GM19239 (cell line): Measurements from ENCODE around the gene INPP5K.
"Not testable (repeated sequence)": the region's sequence is repeated elsewhere in the genome, so short reads cannot be mapped to it uniquely, and the experiment has no call there.

Source experiments
- DNase-seq: peaks from one replicate; pipeline ENCODE4 v3.0.0; 2011; ENCODE audit warnings: low spot score; ENCODE audit not compliant: insufficient read length
- FAIRE-seq: peaks from 2 replicates; lab custom pipeline; 2011; peaks lifted over from hg19 to GRCh38; lab: Jason Lieb, UNC

The INPP5K gene

GRCh38 chr17:1470755-1471462 is 45.5 kb downstream of the INPP5K start:
- FAIRE-seq (no peak), DNase-seq (no peak)

- no peak for DNase-seq
- FAIRE-seq: no peak
Measured at GRCh38 chr17:1470071-1470754, 46.2 kb downstream of the INPP5K start.

- DNase-seq (no peak), FAIRE-seq (no peak)
Measured at GRCh38 chr17:1469231-1469852, 47.1 kb downstream of the INPP5K start.

- no peak for FAIRE-seq
- no peak for DNase-seq
Measured at GRCh38 chr17:1467898-1468492, 48.4 kb downstream of the INPP5K start.

GRCh38 chr17:1467258-1467657 is 49.2 kb downstream of the INPP5K start:
- DNase-seq (no peak), FAIRE-seq (no peak)

- FAIRE-seq (no peak), DNase-seq (no peak)
Measured at GRCh38 chr17:1464186-1464585, 52.2 kb downstream of the INPP5K start.

GRCh38 chr17:1462164-1463112 is 54.0 kb downstream of the INPP5K start:
- no peak for DNase-seq
- FAIRE-seq: no peak

GRCh38 chr17:1461198-1461944 is 55.0 kb downstream of the INPP5K start:
- DNase-seq (no peak), FAIRE-seq (no peak)

- DNase-seq (no peak), FAIRE-seq (no peak)
Measured at GRCh38 chr17:1460233-1460632, 56.2 kb downstream of the INPP5K start.

- peak; percentile 94 for FAIRE-seq
- peak; percentile 98 for DNase-seq
Measured at GRCh38 chr17:1455797-1456599, 60.4 kb downstream of the INPP5K start, which contains the start of gene CRK. CRK (minus strand) TSS chr17:1456232; CDS start chr17:1456117, 115 bp downstream.

GRCh38 chr17:1455291-1455796 is 61.1 kb downstream of the INPP5K start:
- FAIRE-seq (peak; percentile 79), DNase-seq (peak; percentile 59)

GRCh38 chr17:1454541-1454940 is 61.9 kb downstream of the INPP5K start:
- FAIRE-seq (no peak), DNase-seq (no peak)

GRCh38 chr17:1453694-1454093 is 62.7 kb downstream of the INPP5K start:
- FAIRE-seq, DNase-seq: not testable (repeated sequence)

GRCh38 chr17:1452836-1453235 is 63.6 kb downstream of the INPP5K start:
- FAIRE-seq: no peak

GRCh38 chr17:1450261-1450660 is 66.2 kb downstream of the INPP5K start:
- not testable (repeated sequence) for FAIRE-seq, DNase-seq

More at GRCh38 chr17:1452836-1453235, 63.6 kb downstream of the INPP5K start:
- DNase-seq: no peak

- no peak for DNase-seq
- FAIRE-seq: no peak
Measured at GRCh38 chr17:1449412-1449967, 66.9 kb downstream of the INPP5K start.

GRCh38 chr17:1447052-1447451 is 69.4 kb downstream of the INPP5K start:
- DNase-seq: no peak
- no peak for FAIRE-seq

- no peak for FAIRE-seq
- DNase-seq: no peak
Measured at GRCh38 chr17:1446201-1446600, 70.2 kb downstream of the INPP5K start.
